K562 (cell line): Measurements from ENCODE around the gene KARS1. TPM values are rescaled to one million over a fixed set of nuclear protein-coding genes. Genes with fewer than 3 reads are reported as not detected.

ENCODE experiments used
- BRD9 ChIP-seq: fragments of 450-650 bp; IDR thresholded peaks from 2 replicates; pipeline ENCODE4 v1.6.1; 2018; ENCODE audit warnings: low read depth; ENCODE audit not compliant: partially characterized antibody
- CBX3 ChIP-seq, 2 experiments: IDR thresholded peaks; 1 replicate in 1 of 2; 2 replicates in 1 of 2; pipeline ENCODE4 v1.6.1; 2012; ENCODE audit warnings: inconsistent platforms in 2 of 2, low read length in 2 of 2, borderline replicate concordance in 1 of 2, control low read depth in 1 of 2
- CTCF ChIP-seq, 3 experiments: IDR thresholded peaks in 2 of 3; conservative IDR thresholded peaks in 1 of 3; 2 replicates each; pipeline ENCODE4 v1.5.1; 2011 to 2012; ENCODE audit warnings: low read length in 3 of 3, mild to moderate bottlenecking in 3 of 3, control low read depth in 2 of 3, improper control_type of control experiment in 1 of 3, inconsistent platforms in 1 of 3, low read depth in 1 of 3, mixed read lengths in 1 of 3, moderate library complexity in 1 of 3; ENCODE audit not compliant: insufficient read depth in 2 of 3
- CXXC5 ChIP-seq: fragments of 250-450 bp; sonication (Bioruptor Pico); IDR thresholded peaks from 2 replicates; pipeline ENCODE4 v1.8.0; 2022; ENCODE audit warnings: inconsistent platforms, mild to moderate bottlenecking, moderate library complexity
- GATA2 ChIP-seq: sonication (generic); formaldehyde crosslinking; IDR thresholded peaks from 2 replicates; pipeline ENCODE4 v1.4.0; 2020; ENCODE audit warnings: mild to moderate bottlenecking, missing genetic modification reagents
- PHB ChIP-seq: fragments of 250-450 bp; sonication (Bioruptor Pico); IDR thresholded peaks from 2 replicates; pipeline ENCODE4 v1.5.0; 2021
- PHTF2 ChIP-seq: fragments of 250-450 bp; sonication (Bioruptor Pico); IDR thresholded peaks from 2 replicates; pipeline ENCODE4 v1.5.0; 2021; ENCODE audit warnings: mild to moderate bottlenecking
- PPARD ChIP-seq: fragments of 250-450 bp; sonication (Bioruptor Pico); IDR thresholded peaks from 2 replicates; pipeline ENCODE4 v1.8.0; 2022; ENCODE audit warnings: inconsistent platforms, mild to moderate bottlenecking, moderate library complexity
- PURB ChIP-seq: sonication (generic); formaldehyde crosslinking; IDR thresholded peaks from 2 replicates; pipeline ENCODE4 v1.9.0; 2021; ENCODE audit warnings: low read depth, mild to moderate bottlenecking, missing genetic modification reagents
- SMARCE1 ChIP-seq: fragments of 450-650 bp; IDR thresholded peaks from 2 replicates; pipeline ENCODE4 v1.7.1; 2016; ENCODE audit warnings: mild to moderate bottlenecking
- SUPT5H ChIP-seq: fragments of 450-650 bp; IDR thresholded peaks from 2 replicates; pipeline ENCODE4 v1.6.1; 2016
- TEAD2 ChIP-seq: fragments of 450-650 bp; IDR thresholded peaks from 2 replicates; pipeline ENCODE4 v1.6.1; 2016; ENCODE audit warnings: missing genetic modification characterization, control low read depth, missing compliant biosample characterization
- THRA ChIP-seq: fragments of 450-650 bp; IDR thresholded peaks from 2 replicates; pipeline ENCODE4 v1.6.1; 2017; ENCODE audit warnings: mild to moderate bottlenecking, moderate library complexity
- TRIM28 ChIP-seq: fragments of 450-650 bp; IDR thresholded peaks from 2 replicates; pipeline ENCODE4 v1.6.1; 2017
- ZBTB2 ChIP-seq: fragments of 450-650 bp; IDR thresholded peaks from 2 replicates; pipeline ENCODE4 v1.6.1; 2016; ENCODE audit warnings: antibody characterized with exemption
- ZNF3 ChIP-seq: fragments of 250-450 bp; sonication (Bioruptor Pico); IDR thresholded peaks from 2 replicates; pipeline ENCODE4 v1.5.0; 2021; ENCODE audit warnings: mild to moderate bottlenecking, moderate library complexity
- ZNF347 ChIP-seq: fragments of 450-650 bp; formaldehyde crosslinking; IDR thresholded peaks from 2 replicates; pipeline ENCODE4 v1.4.0; 2020; ENCODE audit warnings: low read depth, mild to moderate bottlenecking, moderate library complexity
- ZNF668 ChIP-seq: fragments of 250-450 bp; sonication (Bioruptor Pico); IDR thresholded peaks from 2 replicates; pipeline ENCODE4 v1.8.0; 2022; ENCODE audit warnings: mild to moderate bottlenecking, inconsistent platforms
- ZSCAN29 ChIP-seq: fragments of 450-650 bp; IDR thresholded peaks from 2 replicates; pipeline ENCODE4 v1.6.1; 2017
- polyA plus RNA-seq, 8 experiments: library from polyadenylated mRNA; depleted of rRNA in 4 of 8; stranded (reverse) in 5 of 8; unstranded in 3 of 8; fragments of >200 nt; fragmentation: Nextera tagmentation in 2 of 8; fragmentation: Illumina TruSeq in 1 of 8; extraction: Ambion mirVana in 2 of 8; extraction: Trizol in 1 of 8; gene quantifications; 2 replicates each; pipeline versions ENCODE4 v1.2.1 to v1.2.3, GENCODE V29; 2011 to 2014; ENCODE audit warnings: inconsistent platforms in 1 of 8, missing spikeins in 1 of 8
- total RNA-seq, 7 experiments: library from RNA; depleted of rRNA in 6 of 7; stranded (reverse); fragments of >200 nt in 6 of 7; fragmentation: Illumina TruSeq in 2 of 7; extraction: Trizol in 2 of 7; gene quantifications; 2 replicates each; pipeline versions ENCODE4 v1.2.1 to v1.2.3, GENCODE V29; 2011 to 2021; ENCODE audit warnings: low replicate concordance in 1 of 7

KARS1 gene
- total and polyA plus RNA-seq, 9 of the 15 experiments (the other 6 are each of a cell fraction or from before 2014, with no cell fraction given): 223 to 386 (median 304) TPM

GRCh38 chr16:75621170-75621477 is 26.3 kb downstream of the KARS1 start (continued):
- TF ChIP-seq SUPT5H: no peak
- TF ChIP-seq ZNF668 (CRISPR knock-in tag): no peak
- no peak for TF ChIP-seq ZNF347
- TF ChIP-seq CBX3 (IDR thresholded peaks at IDR 0.05; ENCODE audit: borderline replicate concordance in 1 of 2, low read length in 2 of 2): 0 out of 3 replicates have a peak, but pooled peaks of 1 of the 2 experiments have one; percentile 17
- no peak for TF ChIP-seq TRIM28
- no peak for TF ChIP-seq PHB (CRISPR knock-in tag)
- TF ChIP-seq ZSCAN29: no peak
- no peak for TF ChIP-seq PURB (CRISPR knock-in tag)
- TF ChIP-seq TEAD2 (tag): no peak
- no peak; the same call in 1 of the 2 replicates for TF ChIP-seq ZBTB2
- no peak for TF ChIP-seq PPARD (CRISPR knock-in tag)
- TF ChIP-seq SMARCE1: peak; percentile 87
- TF ChIP-seq CTCF (IDR thresholded peaks at IDR 0.05 in 2 of 3, conservative IDR thresholded peaks at IDR 0.05 in 1 of 3; ENCODE audit: insufficient read depth in 2 of 3, low read depth in 1 of 3, low read length in 3 of 3): peak; percentile 79 to 89 (median 81)
- peak; percentile 67 for TF ChIP-seq GATA2 (CRISPR knock-in tag)
- no peak for TF ChIP-seq ZNF3 (CRISPR knock-in tag)
- TF ChIP-seq BRD9: peak; percentile 55
- TF ChIP-seq PHTF2 (CRISPR knock-in tag): no peak
- TF ChIP-seq THRA: no peak
- peak; percentile 22 for TF ChIP-seq CXXC5
